SK-MEL-5 (cell line): Measurements from ENCODE around the gene CS. TPM values are rescaled to one million over a fixed set of nuclear protein-coding genes. Genes with fewer than 3 reads are reported as not detected.
A peak's percentile ranks its signal among the peaks of the same experiment; 100 is the strongest.

Experiments
- DNase-seq: peaks from one replicate; pipeline ENCODE4 v3.0.0-alpha.2; 2016; ENCODE audit warnings: low read depth, low spot score
- in situ Hi-C: cut with HindIII; loops from 2 replicates; pipeline ENCODE4 v1.10.0; 2016; ENCODE audit warnings: low sequenced_read_pairs, high pct_unique_total_duplicates, low pct_unique_long_range_greater_than_20kb
- total RNA-seq: library from RNA; depleted of rRNA; stranded (reverse); fragments of >200 nt; shearing (Covaris generic); gene quantifications from 2 replicates; pipeline ENCODE4 v1.2.3, GENCODE V29; 2014; rRNA removed

The CS gene
- total RNA-seq, 1 experiment from 2014 or later = 119 TPM

DNA sequence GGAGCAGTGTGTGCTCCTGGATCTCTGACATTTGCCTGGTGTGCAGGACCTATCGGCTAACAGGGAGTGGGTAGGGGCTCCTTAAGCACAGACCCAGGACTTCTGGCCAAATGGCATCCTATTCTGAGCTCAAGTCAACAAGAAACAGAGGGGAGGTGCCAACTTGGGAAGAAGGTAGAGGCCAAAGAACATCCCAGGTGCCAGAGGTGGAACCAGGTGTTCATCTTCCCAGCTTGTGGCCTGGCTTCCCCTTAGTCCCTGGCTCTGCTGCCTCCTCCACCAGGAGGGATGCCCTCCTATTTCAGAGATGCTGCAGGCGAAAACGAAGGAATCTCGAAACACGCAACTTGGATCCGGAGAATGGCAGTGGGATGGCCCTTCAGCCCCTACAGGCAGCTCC, 64.0 kb downstream of the CS start:
- in situ Hi-C loops = no loop called here
- no peak for DNase-seq

DNA sequence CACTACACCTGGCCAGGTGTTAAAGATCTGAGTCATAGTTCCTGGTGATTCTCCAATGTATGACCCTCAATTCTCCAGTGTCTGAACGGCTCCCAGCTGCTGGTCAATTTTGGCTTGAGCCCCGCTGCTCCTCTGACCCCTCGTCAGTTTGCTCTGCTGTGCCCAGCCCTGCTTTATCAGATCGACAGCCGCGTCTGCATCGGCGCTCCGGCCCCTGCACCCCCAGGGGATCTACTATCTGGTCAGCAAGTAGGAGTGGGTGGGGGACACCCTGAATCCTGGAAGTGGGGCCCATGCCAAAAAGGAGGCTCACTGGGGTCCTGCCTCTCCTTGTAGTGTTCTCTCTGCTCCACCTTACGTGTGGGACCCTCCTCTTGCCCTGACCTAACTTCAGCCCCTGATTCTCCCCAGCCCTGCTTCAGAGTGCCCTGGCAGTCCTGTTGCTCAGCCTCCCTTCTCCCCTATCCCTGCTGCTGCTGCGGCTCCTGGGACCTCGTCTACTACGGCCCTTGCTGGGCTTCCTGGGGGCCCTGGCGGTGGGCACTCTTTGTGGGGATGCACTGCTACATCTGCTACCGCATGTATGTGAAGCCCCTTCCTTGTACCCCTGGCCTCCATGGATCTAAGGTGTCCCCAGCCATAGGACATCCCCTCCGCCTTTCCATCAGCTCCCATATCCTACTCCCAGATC, 65.2 kb downstream of the CS start:
- in situ Hi-C loops = no loop called here
- DNase-seq = no peak

DNA sequence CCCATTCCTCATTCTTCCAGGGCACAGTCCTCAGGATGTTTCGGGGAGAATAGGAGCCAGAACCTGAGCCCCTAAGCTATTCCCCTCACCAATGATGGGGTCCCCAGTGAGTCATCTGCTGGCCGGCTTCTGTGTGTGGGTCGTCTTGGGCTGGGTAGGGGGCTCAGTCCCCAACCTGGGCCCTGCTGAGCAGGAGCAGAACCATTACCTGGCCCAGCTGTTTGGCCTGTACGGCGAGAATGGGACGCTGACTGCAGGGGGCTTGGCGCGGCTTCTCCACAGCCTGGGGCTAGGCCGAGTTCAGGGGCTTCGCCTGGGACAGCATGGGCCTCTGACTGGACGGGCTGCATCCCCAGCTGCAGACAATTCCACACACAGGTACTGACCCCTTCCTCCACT, 68.9 kb downstream of the CS start:
- in situ Hi-C loops = no loop called here
- no peak for DNase-seq

DNA sequence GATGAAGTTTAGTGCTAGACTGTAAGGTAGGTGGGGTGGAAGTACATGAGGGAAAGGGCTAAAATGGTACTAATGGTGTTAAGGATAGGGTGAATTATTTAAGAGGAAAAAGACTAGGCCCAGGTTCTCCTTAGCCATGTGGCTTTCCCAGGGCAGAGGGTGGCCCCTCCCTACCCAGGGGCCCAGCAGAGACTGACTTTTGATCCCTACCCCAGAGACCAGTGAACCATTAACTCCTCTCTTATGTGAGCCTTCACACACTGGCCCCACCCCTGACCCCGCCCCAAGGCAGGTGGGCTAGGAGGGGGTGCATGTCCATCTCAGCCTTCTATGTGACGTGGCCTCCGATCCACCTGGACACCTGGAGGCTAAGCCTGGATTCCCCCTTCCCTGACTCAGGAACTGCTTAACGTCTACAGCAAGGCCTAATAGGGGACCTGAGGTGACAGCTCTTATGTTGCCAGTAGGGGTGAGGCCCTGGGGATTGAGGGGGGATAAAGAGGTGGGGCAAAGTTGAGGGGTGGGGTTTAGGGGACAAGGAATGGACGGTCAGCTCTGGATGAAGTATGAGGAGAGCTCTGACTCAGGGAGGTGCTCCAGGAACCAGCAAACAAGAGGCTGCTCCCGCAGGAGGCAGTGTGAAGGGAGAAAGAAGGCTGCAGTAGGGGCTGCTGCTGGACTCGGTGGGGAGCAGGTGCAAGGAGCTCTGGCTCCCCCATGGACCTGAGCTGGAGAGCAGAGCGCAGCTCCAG, 69.5 kb downstream of the CS start:
- DNase-seq = no peak
- in situ Hi-C loops = no loop called here

DNA sequence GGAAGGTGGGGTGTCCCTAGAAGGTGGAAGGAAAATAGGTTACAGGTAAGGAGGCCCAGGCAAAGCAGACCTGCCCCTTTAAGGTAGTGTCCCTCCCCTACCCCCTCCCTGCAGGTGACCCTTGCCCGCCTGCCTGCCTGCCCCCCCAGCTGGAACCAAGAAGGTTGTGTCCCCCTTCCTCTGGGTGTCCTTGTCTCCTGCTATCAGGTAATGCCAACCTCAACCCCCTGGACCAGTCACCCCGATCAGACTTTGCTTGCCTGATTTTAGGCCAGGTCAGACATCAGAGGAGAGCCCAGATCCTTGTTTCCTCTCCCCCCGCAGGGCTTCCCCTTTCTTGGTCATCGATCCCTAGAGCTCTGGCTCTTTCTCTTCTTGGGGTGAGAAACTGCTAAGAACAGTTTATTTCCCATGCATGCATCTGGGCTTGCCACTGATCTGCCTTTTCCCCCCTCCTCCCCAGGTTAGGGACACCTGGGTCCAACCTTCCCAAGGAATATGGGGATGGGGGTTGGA, 70.2 kb downstream of the CS start, which contains the start of gene SLC39A5:
Gene SLC39A5 (plus strand): TSS at position 136 of the 516 bp plus-strand sequence. CDS start 1,224 bp downstream, outside the sequence.
- in situ Hi-C loops = no loop called here
- no peak for DNase-seq

DNA sequence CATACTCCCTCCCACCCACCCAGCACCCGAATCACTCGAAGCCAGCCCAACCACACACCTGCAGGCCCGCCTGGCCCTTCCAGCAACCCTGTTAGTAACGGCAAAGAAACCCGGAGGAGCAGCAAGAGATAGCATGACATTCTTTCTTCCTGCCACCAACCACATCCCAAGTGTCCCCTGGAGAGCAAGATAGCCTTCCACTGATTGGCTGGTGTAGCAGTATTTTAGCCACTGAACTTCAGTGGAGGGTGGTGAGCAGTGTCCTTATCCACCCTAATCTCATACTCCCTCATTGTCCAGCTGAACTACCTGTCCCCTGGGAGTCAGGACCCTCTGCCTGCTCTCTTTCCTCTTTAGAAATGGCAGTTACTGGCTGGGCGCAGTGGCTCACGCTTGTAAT, 71.0 kb downstream of the CS start:
- in situ Hi-C loops = no loop called here
- DNase-seq = no peak

DNA sequence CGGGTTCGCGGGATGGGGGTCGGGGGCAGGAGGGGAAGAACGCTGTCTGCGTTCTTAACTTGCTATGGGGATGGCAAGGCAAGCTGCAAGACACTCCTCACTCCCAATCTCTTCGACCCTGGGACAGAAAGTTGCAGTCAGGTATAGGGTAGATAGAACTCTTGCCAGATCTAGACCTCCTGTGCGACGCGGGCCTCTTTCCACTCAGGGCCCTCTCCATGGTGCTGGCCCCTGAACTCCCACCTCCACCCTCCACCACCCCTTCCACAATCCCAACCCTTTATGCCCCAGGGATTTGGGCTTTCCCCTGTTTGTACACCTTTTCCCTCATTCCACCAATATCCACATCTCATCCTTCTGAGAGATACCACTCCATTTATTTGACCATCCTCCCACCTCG, 75.2 kb downstream of the CS start:
- DNase-seq = no peak
- in situ Hi-C loops = no loop called here

DNA sequence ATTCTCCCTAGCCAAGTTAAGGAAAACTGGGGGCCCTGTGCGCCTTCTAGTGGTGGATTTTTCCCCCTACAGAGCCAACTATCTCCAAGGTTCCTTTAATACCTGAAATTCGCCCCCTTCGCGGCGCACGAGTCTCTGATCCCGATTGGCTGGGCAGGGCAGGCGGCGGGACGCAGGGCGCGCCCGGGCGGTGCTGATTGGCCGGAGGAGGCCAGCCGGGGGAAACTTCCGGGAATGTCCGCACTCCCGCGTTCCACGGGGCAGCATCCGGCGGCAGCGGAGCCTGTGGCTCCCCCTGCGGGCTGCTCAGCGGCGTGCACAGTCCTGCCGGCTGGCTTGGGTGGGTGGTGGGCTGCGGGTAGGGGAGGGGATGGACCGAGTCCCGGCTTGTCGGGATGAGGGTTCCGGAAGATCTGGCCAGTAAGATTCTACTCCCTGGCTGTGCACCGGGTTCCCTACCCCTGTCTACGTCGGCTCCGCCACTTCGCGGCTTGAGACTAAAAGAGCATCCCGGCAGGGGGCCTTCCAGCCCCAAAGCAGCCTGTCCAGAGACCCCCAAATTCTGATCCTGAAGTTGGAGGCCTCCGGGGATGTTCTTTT, 75.9 kb downstream of the CS start, which contains the start of gene NABP2:
Gene NABP2 (plus strand): TSS at position 241 of the 600 bp plus-strand sequence. CDS start 515 bp downstream, outside the sequence.
- DNase-seq = peak; percentile 99
- in situ Hi-C loops = no loop called here

DNA sequence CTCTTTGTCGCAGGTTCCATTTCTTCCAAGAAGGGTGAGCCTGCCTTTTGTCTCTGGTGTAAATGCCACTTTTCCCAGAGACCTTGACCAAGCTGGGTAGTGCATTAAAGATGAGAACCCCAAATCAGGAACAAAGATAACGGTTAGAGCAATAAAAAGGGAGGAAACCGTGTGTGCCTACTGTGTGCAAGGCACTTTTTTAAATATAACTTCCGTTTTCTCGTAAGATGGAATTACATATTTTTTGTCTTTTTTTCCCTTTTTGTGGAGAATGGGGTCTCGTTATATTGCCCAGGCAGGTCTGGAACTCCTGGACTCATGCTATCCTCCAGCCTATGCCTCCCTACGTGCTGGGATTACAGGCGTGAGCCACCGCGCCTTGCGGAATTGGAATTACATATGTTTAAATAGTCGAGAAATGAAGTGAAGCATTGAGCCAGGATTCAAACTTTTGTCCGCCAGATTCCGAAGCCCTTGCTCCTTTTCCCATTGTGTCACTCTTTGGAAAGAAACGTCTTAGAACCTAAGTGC, 76.5 kb downstream of the CS start:
- DNase-seq = no peak
- in situ Hi-C loops = no loop called here

DNA sequence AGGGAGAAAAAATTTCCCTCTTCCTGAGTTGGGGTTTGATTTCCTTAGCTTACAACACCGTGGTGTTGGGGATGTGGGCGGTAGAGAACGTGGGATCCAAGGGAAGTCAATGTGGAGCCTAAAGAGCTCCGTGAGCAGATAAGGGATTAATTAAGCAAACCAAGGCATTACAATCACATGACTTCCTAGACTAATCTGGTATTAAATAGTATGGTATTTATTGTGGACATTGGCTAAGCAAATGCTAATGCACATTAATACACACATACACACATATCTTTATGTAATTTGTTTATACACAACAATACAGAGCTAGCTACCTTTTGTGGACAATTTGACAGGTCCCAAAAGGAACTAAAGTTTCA, 77.6 kb downstream of the CS start:
- no peak for DNase-seq
- in situ Hi-C loops = no loop called here

DNA sequence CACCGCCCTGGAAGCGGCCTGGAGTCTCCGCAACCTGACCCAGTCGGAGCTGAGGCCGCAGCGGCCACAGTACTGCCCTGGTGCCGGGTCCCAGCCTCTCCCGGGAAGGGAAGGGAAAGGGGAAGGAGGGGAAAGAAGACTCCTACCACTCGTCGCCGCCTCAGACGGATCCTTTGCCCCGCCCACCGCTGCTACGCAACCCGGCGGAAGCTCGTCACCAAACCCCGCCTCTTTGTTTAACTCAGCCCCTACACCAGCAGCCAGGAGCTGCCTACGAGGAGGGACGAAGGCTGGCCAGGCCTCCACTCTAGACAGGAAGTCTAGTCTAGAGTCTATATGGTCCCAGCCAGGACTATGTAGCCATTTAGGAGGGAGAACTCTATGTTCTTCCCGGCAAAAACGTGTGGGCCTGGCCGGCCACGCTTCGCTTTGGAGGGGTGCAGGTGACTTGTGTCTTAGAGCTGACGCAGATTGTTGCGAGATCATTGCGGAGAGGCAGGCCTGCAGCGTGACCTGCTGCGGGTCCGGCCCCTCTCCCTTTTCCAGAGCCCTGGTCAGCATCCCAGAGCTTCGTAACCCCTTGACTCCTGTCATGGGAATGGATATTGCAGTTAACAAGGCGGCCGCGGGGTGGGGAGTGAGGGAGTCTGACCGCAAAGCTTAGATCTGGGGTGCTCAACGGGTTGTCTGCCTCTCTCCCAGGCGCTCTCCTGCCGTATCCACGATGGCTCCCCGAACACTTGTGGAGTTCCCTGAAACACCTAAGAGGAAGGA, 78.2 kb downstream of the CS start, which contains the start of gene RNF41:
Gene RNF41 (minus strand): TSS at position 166 of the 774 bp plus-strand sequence. CDS start 7,875 bp downstream, outside the sequence.
- in situ Hi-C loops = no loop called here
- peak; percentile 97 for DNase-seq

Other genes starting within 250 kb of the CS start
- 114 and 125 TPM in 2 replicates for gene ERBB3, start 220.2 kb downstream of the CS start, total RNA-seq
- 473 and 487 TPM in 2 replicates for gene PA2G4, start 195.8 kb downstream of the CS start, total RNA-seq
- gene RPL41, start 183.7 kb downstream of the CS start, total RNA-seq = 5,360 and 5,858 TPM in 2 replicates
- gene ZC3H10, start 182.1 kb downstream of the CS start, total RNA-seq = 5.6 and 7.3 TPM in 2 replicates
- 90.9 and 100 TPM in 2 replicates for gene ESYT1, start 172.1 kb downstream of the CS start, total RNA-seq
- gene MYL6B, start 147.7 kb downstream of the CS start, total RNA-seq = 63.2 and 66.0 TPM in 2 replicates
- 483 and 574 TPM in 2 replicates for gene MYL6, start 142.0 kb downstream of the CS start, total RNA-seq
- gene SMARCC2, start 110.8 kb downstream of the CS start, total RNA-seq = 20.9 and 39.0 TPM in 2 replicates
- gene RNF41, start 78.4 kb downstream of the CS start, total RNA-seq = 47.7 and 48.9 TPM in 2 replicates
- gene NABP2, start 76.0 kb downstream of the CS start, total RNA-seq = 37.8 and 47.5 TPM in 2 replicates
- gene SLC39A5, start 70.3 kb downstream of the CS start, total RNA-seq = not detected in 2 replicates
- 13.5 and 14.7 TPM in 2 replicates for gene ANKRD52, start 41.9 kb downstream of the CS start, total RNA-seq
- 16.4 and 18.4 TPM in 2 replicates for gene COQ10A, start 33.4 kb downstream of the CS start, total RNA-seq
- gene CNPY2, start 15.7 kb upstream of the CS start, total RNA-seq = 311 and 316 TPM in 2 replicates
- gene PAN2, start 33.7 kb upstream of the CS start, total RNA-seq = 32.5 and 50.6 TPM in 2 replicates
- gene IL23A, start 38.6 kb upstream of the CS start, total RNA-seq = 0.34 TPM in 1 of 2 replicates, not detected in the other
- 131 and 139 TPM in 2 replicates for gene STAT2, start 59.8 kb upstream of the CS start, total RNA-seq
- gene APOF, start 62.5 kb upstream of the CS start, total RNA-seq = not detected in 2 replicates
- 7.7 and 10.1 TPM in 2 replicates for gene TIMELESS, start 149.1 kb upstream of the CS start, total RNA-seq
- gene MIP, start 154.3 kb upstream of the CS start, total RNA-seq = not detected in 2 replicates
- 4.5 and 4.8 TPM in 2 replicates for gene SPRYD4, start 168.2 kb upstream of the CS start, total RNA-seq
- gene GLS2, start 187.8 kb upstream of the CS start, total RNA-seq = not detected in 2 replicates
- gene RBMS2, start 221.5 kb upstream of the CS start, total RNA-seq = 4.9 and 6.0 TPM in 2 replicates